NCI-H2196 treated with DMSO at 0.1 percent for 48 hours (cell line): ENCODE results near the gene GNAQ.
"Not testable (repeated sequence)": the region's sequence is repeated elsewhere in the genome, so short reads cannot be mapped to it uniquely, and the experiment has no call there.

ENCODE experiments used
- DNase-seq: peaks from one replicate; lab custom pipeline; 2025; ENCODE audit not compliant: unreplicated experiment; lab: John Stamatoyannopoulos, UW

Gene GNAQ

DNA sequence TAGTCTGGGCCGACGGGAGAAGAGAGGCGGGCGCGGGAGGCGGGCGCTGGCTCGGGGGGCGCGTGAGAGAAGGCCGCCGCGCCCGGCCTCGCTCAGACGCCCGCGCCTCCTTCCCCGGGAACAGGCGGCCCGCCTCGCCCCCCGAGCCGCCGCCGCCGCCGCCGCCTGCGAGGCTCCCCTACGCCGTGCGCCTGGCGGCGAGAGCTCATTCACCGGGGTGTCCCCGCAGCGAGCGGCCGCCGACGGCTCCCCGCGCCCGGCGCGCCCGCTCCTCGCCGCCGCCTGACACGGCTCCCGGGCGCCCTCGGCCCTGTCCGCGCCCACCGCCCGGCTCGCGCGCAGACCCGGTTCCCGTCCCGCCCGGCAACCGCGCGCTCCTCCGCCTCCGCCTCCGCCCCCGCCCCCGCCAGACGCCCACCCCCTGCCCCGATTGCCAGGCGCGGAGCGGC, at the start of gene GNAQ:
GNAQ (minus strand) TSS at position 368 of the 449 bp plus-strand sequence. CDS start 576 bp downstream, outside the sequence.
- no peak for DNase-seq

DNA sequence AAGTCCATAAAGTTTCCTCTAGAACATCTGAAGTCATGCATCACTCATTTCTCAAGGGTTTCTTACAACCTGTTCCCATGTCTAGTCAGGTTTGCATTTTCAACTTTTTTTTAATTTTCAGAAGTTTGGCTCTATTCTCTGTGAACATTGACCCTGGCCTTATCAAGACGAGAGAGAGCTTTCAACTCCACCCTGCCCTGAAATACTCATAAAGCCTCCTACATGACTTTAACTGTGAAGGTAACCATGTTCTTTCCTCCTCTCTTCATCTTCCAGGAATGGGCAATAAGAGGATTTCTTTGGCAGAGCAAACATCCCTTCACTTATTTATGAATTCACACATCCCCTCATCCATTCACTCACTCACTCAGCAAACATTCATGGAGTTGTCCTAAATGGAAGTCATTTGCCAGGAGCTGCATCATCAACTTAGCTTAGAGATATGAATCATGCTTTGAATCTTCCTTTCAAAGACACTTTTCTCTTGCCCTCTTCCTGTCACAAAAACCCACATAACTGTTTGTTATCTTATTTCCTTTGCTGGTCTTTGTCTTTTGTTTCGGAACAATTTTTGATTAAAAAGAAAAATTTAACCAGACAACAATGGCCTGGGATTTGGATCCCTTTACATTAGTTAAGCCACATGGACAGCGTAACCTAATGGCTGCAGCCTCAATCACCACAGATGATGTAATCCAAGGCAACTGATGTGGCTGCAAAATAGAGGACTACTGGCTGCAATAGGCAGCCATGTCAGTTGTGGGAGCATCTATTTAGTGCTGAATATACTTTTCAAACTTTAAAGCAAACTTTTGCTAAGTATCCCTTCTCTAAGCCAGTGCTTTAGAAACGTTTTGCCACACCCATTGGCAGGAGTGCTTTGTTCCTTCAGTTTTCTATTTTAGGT, 43.0 kb upstream of the GNAQ start:
- DNase-seq = no peak

DNA sequence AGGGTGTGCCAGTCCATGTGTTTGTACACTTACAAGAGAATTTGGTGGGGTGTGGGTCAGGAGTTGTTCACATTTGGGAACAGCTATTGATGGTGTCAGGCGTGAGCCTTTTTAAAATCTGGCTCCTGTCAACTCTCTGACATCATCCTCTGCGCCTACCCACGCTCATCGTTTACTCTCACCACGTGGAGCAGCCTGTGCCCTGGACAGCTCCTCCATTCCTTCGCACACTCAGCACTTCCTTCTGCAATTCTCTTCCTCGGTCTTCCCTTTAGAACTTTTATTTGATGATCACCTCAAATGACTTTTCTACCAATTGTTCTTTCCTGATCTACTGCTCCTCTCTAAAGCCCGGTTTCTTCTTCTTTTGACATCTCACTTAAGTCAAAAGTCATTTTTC, 42.1 kb upstream of the GNAQ start:
- no peak for DNase-seq

DNA sequence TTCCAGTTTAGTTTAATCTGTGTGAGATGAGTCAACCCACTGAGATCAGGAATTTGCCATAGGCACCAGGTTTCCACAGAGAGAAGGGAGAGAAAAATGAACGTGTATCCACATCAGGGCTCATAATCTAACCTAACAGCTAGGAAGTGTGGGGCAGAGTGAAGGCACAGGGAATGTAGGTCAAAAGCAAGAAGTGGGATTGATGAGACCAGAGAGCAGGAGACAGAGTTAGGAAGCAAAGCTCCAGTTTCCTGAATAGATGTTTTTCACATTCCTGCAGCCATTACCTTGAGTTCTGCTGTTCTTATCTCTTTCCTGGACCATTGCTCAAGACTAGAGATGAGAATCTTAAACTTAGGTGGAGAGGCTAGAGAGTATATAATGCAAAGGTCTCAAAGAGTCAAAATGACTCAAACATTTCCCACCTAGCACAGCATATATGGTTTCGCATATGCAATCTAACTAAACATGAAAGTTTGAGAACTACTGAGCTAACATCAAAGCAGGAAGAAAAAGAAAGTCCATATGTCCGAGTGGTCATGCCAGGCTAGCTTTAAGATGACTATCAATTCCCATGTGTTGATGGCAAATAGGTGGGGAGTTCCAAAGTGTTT, 41.1 kb upstream of the GNAQ start:
- no peak for DNase-seq

DNA sequence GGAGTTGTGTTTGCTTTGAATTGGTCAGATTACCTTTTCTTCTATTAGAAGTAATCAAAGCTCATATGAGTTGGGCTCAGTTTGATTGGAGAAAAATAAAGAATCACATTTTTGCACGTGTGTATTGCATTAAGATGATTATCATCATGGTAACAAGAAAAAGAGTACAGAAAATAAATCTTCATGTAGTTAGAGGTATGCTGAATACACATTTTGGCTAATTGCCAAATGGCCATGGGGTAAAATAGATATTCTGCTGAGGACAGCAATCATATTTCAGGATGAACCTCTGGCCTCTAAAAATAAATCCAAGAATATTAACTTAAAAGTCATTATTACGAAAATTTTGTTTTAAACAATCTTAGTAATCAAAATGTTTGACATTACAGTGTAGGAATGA, 38.9 kb upstream of the GNAQ start:
- DNase-seq = no peak

DNA sequence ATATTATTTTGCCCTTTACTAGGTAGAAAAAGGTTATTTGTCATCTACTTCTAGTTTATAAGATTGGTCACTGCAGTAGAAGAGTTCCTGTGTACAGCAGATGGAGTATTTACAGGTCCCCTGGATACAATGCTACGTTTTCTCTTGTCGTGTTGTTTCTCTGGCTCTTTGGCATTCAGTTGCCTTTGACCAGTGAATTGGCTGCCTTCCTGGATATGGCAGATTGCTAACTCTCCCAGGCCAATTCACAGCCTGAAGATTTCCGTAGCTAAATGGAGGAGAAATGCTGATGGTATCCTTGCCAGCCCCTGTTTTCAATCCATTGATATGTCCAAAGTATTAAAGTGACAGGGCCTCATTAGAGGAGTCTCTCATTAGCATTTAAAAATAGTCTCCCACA, 32.5 kb upstream of the GNAQ start:
- peak; percentile 5 for DNase-seq

DNA sequence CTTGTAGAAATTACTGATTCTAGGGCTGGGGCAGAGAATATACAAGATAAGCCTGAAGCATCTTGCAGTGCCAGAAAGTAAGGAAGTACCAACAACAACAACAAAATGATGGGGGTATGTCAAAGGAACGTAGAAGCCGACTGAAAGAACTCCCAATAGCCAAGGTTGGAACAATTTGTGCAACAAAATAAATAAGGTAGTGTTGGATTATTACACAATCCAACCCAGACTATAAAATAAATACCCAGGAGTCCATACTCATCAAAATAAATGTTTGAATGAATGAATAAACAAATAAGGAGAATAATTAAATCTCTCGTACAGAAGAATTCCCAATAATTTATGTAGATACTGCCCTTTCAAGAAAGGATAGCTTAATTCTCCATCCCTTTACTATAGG, 31.1 kb upstream of the GNAQ start:
- DNase-seq = no peak

DNA sequence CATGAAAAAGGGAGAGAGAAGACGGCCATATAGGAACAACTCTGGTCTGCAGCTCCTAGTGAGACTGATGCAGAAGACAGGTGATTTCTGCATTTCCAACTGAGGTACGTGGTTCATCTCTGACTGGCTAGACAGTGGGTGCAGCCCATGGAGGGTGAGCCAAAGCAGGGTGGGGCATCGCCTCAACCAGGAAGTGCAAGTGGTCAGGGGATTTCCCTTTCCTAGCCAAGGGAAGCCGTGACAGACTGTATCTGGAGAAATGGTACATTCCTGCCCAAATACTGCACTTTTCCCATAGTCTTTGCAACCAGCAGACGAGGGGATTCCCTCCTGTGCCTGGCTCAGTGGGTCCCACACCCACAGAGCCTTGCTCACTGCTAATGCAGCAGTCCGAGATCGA, 22.6 kb upstream of the GNAQ start:
- DNase-seq = not testable (repeated sequence)

DNA sequence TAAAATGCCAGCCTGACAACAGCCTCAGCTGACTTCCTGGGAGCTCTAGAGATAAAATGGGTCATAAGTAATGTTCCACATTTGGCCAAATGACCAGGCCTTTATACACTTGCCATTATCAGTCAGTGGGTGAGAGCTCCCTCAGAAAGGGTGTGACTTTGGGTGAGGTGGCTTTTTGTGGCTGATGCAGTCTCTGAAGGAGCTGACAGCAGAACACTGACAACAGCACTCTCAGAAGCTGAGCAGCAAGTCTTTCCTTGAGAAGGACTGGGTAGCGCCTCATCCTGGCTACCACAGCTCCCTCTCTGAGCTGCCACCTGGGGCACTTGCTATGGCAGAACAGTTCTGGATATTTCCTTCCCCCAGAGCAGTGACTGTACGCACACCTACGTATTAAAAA, 22.0 kb upstream of the GNAQ start:
- DNase-seq = no peak

- no peak for DNase-seq
These were observed 18.8 kb upstream of the GNAQ start for GRCh38 chr9:78050421-78050820.

DNA sequence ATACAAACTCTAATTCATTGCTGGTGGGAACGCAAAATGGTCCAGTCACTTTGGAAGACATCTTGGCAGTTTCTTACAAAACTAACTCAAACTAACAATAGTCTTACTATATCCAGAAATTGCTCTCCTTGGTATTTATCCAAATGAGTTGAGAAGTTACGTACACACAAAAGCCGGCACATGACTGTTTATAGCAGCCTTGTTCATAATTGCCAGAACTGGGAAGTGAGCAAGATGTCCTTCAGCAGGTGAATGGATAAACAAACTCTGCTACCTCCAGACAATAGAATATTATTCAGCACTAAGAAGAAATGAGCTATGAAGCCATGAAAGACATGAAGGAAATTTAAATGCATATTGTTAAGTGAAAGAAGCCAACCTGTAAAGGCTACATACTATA, 17.9 kb upstream of the GNAQ start:
- no peak for DNase-seq

- no peak for DNase-seq
These were observed 15.5 kb upstream of the GNAQ start for GRCh38 chr9:78047106-78047505.

DNA sequence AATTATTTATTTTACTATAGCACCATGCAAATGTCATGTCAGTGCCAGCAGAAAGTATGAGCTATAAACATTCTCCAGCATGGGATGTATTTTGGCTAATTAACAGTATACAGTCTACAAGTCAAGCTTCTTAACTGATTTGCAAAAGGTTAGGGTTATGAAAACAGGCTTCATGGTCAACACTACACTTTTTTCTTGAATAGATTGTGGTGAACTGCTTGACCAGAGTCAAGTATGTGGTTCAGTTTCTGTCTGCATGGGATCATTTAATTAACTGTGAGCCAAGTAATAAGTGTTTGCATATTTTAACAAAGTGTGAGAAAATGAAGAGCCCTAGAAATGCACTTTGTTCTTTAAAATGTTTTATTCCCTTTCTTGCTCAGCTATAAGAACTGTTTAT, 14.5 kb upstream of the GNAQ start:
- no peak for DNase-seq

GRCh38 chr9:78044886-78045285, 13.3 kb upstream of the GNAQ start:
- no peak for DNase-seq

GRCh38 chr9:78044189-78044588, 12.6 kb upstream of the GNAQ start:
- no peak for DNase-seq

DNA sequence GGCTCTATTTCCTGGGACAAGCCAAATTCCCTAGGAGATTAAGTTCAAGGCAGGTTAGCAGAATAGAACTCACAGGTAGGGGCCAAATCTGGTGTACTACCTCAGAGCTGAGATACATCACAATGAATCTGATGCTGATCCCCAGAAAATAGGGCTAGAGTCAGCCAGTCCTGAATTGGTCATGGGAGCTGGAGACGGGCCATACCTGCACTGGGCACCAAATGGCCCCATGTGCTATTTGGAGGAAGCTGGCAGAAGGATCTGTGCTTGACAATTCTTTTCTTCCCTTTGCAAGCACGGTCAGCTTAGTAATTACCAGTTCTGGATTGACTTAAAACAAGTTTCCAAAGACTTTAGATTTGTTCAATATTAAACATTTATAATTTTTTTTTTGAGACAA, 10.4 kb upstream of the GNAQ start:
- DNase-seq = no peak

DNA sequence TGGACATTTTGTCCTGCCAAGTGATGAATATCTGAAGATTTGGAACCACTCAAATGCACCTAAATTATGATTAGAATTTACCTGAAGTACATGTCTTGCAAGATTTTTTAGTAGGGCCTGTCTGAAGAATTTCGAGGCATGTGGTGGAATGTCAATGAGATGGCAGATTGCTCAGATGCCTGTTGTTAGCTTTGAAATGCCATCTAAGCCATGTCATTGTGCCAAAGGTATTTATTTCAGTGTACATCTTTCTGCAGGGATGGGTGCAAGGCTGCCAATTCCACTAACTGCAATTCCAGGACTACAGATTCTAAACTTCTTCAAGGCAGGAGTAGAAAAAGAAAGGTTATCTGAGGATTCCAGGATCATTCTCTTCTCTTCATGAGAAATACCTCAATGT, 9.1 kb upstream of the GNAQ start:
- DNase-seq = no peak

DNA sequence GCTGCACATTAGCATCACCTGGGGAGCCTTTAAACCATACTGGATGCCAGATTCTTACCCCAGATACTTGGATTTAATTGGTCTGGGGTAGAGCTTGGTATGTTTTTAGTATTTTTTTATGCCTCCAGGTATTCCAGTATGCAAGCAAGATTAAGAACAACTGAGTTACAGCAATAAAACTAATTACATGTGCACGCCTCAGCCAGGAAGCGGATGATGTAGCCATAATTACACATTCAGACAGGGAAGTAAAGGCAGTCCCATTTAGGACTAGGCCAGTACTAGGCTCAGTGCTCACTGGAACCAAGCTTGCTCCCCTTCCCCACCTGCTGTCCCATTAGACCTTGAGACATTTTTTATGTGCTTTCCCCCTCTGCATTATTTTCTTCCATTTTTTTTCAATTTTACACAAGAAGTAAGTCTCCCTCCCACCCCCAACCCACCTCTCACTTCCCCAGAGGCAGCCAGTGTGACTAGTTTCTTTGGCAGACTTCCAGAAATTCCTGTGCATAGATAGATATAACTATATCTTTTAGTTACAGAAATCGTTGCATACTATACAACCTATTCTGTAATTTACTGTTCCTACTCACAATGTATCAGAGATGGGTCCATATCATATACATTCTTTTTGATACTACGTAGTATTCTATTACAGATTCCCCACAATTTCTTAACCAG, 7.1 kb upstream of the GNAQ start:
- no peak for DNase-seq

DNA sequence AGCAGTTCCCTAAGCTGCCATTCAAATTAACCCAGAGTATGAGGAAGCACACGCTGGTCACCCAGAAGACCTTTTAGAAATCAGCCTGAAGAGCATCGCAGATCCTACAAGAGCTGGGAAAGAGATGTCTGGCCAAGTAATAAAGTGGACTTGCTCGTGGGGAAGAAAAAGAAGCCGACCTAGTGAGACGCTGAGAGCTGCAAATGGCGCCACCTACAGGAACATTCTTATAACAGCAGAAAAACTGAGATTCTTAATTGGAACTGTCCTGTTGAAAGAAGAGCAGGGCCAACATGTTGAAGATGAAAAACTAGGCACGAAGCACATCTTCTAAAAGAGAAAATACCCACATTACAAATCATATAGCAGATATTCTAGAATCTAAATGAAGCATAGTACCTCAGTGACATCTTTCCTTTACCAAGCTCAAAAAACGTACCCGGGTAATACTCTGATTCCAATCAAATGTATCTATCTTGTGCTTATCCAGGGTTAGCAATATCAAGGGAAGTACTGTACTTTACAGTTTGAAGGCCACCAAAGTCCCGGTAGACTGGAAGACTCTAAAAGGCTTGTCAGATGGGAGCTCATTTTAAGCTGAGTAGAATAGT, 3.9 kb upstream of the GNAQ start:
- DNase-seq = peak; percentile 58

GRCh38 chr9:78033870-78034269, 2.3 kb upstream of the GNAQ start:
- DNase-seq = no peak

- no peak for DNase-seq
These were observed 1.3 kb upstream of the GNAQ start for GRCh38 chr9:78032730-78033457.
